ENCODE results near the gene SOBP. TPM values are rescaled to one million over a fixed set of nuclear protein-coding genes. Genes with fewer than 3 reads are reported as not detected.

The SOBP gene
- total RNA-seq, 1 experiment from 2014 or later: 10.1 TPM

DNA sequence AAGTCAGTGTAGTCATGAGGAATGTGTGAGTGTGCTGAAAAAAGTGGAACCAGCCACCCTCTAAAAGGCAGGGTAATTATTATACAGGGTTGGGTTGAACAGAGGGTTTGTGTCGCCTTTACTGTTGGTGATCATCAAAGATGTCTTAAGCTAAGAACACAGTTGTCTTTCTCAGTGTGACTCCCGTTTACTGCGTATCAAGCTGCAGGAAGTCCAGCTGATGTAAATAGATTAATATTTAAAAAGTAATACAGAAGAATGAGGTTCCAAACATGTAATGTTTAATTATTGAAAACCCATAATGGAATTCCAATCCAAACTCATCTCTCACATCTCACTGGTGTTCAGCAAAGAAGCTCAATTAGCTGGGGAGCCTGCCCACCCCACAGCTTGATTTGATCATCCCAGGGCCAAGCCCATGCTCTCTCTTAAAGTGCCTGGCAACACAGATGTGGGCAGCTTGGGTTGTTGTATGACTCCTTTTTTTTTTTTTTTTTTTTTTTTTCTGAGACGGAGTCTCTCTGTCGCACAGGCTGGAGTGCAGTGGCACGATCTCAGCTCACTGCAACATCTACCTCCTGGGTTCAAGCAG is 127.5 kb downstream of the SOBP start (continued):
- TF ChIP-seq, protein P1, sequence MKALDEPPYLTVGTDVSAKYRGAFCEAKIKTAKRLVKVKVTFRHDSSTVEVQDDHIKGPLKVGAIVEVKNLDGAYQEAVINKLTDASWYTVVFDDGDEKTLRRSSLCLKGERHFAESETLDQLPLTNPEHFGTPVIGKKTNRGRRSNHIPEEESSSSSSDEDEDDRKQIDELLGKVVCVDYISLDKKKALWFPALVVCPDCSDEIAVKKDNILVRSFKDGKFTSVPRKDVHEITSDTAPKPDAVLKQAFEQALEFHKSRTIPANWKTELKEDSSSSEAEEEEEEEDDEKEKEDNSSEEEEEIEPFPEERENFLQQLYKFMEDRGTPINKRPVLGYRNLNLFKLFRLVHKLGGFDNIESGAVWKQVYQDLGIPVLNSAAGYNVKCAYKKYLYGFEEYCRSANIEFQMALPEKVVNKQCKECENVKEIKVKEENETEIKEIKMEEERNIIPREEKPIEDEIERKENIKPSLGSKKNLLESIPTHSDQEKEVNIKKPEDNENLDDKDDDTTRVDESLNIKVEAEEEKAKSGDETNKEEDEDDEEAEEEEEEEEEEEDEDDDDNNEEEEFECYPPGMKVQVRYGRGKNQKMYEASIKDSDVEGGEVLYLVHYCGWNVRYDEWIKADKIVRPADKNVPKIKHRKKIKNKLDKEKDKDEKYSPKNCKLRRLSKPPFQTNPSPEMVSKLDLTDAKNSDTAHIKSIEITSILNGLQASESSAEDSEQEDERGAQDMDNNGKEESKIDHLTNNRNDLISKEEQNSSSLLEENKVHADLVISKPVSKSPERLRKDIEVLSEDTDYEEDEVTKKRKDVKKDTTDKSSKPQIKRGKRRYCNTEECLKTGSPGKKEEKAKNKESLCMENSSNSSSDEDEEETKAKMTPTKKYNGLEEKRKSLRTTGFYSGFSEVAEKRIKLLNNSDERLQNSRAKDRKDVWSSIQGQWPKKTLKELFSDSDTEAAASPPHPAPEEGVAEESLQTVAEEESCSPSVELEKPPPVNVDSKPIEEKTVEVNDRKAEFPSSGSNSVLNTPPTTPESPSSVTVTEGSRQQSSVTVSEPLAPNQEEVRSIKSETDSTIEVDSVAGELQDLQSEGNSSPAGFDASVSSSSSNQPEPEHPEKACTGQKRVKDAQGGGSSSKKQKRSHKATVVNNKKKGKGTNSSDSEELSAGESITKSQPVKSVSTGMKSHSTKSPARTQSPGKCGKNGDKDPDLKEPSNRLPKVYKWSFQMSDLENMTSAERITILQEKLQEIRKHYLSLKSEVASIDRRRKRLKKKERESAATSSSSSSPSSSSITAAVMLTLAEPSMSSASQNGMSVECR (CRISPR knock-in tag; IDR thresholded peaks at IDR 0.05; ENCODE audit: borderline replicate concordance): no peak
- TF ChIP-seq NR3C1 (CRISPR knock-in tag; conservative IDR thresholded peaks at IDR 0.05; ENCODE audit: low read depth) (no peak), SP1 (CRISPR knock-in tag; conservative IDR thresholded peaks at IDR 0.05) (no peak), SMAD4 (CRISPR knock-in tag; IDR thresholded peaks at IDR 0.05) (no peak), GABPB1 (CRISPR knock-in tag; IDR thresholded peaks at IDR 0.05) (no peak)
- TF ChIP-seq, protein P2, sequence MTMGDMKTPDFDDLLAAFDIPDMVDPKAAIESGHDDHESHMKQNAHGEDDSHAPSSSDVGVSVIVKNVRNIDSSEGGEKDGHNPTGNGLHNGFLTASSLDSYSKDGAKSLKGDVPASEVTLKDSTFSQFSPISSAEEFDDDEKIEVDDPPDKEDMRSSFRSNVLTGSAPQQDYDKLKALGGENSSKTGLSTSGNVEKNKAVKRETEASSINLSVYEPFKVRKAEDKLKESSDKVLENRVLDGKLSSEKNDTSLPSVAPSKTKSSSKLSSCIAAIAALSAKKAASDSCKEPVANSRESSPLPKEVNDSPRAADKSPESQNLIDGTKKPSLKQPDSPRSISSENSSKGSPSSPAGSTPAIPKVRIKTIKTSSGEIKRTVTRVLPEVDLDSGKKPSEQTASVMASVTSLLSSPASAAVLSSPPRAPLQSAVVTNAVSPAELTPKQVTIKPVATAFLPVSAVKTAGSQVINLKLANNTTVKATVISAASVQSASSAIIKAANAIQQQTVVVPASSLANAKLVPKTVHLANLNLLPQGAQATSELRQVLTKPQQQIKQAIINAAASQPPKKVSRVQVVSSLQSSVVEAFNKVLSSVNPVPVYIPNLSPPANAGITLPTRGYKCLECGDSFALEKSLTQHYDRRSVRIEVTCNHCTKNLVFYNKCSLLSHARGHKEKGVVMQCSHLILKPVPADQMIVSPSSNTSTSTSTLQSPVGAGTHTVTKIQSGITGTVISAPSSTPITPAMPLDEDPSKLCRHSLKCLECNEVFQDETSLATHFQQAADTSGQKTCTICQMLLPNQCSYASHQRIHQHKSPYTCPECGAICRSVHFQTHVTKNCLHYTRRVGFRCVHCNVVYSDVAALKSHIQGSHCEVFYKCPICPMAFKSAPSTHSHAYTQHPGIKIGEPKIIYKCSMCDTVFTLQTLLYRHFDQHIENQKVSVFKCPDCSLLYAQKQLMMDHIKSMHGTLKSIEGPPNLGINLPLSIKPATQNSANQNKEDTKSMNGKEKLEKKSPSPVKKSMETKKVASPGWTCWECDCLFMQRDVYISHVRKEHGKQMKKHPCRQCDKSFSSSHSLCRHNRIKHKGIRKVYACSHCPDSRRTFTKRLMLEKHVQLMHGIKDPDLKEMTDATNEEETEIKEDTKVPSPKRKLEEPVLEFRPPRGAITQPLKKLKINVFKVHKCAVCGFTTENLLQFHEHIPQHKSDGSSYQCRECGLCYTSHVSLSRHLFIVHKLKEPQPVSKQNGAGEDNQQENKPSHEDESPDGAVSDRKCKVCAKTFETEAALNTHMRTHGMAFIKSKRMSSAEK (CRISPR knock-in tag; IDR thresholded peaks at IDR 0.05; ENCODE audit: borderline replicate concordance): no peak

DNA sequence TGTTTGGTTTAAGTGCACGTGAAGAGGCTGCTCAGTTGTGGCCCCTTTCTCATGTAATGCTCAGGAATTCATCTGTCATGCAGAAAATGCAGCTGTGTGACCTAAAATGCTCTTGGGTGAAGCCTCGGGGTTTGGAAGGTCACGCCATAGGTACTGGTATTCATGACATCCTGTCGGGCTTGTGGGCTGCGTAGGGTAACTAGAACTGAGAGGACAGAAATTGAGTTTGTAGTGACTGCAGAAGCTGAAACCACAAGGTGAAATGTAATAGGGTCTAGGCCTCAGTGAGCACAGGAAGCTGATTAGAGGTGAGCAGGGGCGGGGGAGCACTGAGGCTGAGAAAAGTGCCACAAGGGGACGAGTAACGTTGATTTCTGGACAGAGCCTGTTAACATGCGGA is 128.8 kb downstream of the SOBP start:
- Mint-ChIP-seq H3K36me3 (no peaks in the 10 kb centered on the region), H3K9me3 (no peaks in the 10 kb centered on the region), H3K27ac (peak overlapping the region; percentile 85; the same call in 1 of the 2 replicates), H3K4me3 (no peak overlapping the region), H3K27me3 (ENCODE audit: low read depth) (no peaks in the 10 kb centered on the region), H3K4me1 (peaks cover 78% of the 10 kb centered on the region)
- CTCF ChIA-PET: interaction anchor here (1.1 kb wide), 1 partner anchor 12 kb away, joined by 3 read pairs; no protein-coding TSS in a partner anchor
- ATAC-seq (0 out of 2 replicates have a peak, but pooled peaks have one; percentile 6), DNase-seq (ENCODE audit: low spot score) (no peak)
- TF ChIP-seq ATF3 (CRISPR knock-in tag; conservative IDR thresholded peaks at IDR 0.05) (no peak), TCF7 (CRISPR knock-in tag; IDR thresholded peaks at IDR 0.05; ENCODE audit: low read depth) (no peak)
- POLR2A ChIA-PET: no interaction called here

GRCh38 chr6:107620732-107621131 is 130.8 kb downstream of the SOBP start:
- ATAC-seq (no peak), DNase-seq (ENCODE audit: low spot score) (no peak)
- no peaks in the 10 kb centered on the region for H3K36me3 Mint-ChIP-seq
- H3K27ac Mint-ChIP-seq: no peak overlapping the region
- no peak overlapping the region for H3K4me3 Mint-ChIP-seq
- POLR2A ChIA-PET: no interaction called here
- CTCF ChIA-PET: interaction anchor here (1.7 to 1.9 kb wide), 2 partner anchors 14 to 303 kb away, joined by 4 to 5 read pairs; no protein-coding TSS in a partner anchor
- peaks cover 74% of the 10 kb centered on the region for H3K4me1 Mint-ChIP-seq
- no peak for TF ChIP-seq ZNF423 (CRISPR knock-in tag; IDR thresholded peaks at IDR 0.05)
- no peaks in the 10 kb centered on the region for H3K9me3 Mint-ChIP-seq
- H3K27me3 Mint-ChIP-seq (ENCODE audit: low read depth): no peaks in the 10 kb centered on the region

DNA sequence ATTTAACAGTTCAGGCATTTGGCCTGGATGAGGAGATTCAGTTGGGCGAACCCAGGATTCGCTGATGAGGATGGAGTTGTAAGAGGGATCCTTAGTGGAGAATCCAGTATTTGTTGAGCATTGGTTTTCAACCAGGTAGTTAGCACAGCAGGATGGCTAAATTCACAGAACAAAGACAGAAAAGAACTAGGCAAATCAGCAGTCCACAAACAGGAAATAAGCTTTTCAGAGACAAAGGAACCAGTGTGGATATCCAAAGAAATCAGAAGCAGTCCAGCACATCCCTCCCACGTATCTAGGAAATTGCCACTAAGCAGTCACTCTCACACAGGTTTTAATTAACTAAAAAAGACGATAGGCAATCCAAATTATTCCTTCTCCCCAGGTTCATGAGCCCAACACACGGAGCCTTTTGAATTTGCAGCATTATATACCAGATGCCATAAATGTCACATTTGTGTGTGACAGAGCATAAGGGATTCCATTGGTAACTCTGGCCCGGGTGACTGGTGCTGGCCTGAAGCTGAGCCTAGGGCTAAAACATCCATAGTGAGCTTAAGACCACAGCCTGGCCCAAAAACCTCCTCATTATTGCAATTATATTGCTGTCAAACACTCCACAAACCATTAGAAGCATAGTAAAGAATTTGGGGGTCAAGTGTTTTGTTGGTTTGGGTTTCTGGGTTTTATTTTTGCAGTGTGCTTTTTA is 131.5 kb downstream of the SOBP start:
- ATAC-seq (peak; percentile 41), DNase-seq (ENCODE audit: low spot score) (no peak)
- Mint-ChIP-seq H3K27me3 (ENCODE audit: low read depth) (no peaks in the 10 kb centered on the region), H3K4me3 (no peak overlapping the region), H3K4me1 (peaks cover 70% of the 10 kb centered on the region), H3K36me3 (no peaks in the 10 kb centered on the region), H3K27ac (peak overlapping the region; percentile 51), H3K9me3 (no peaks in the 10 kb centered on the region)
- ChIA-PET POLR2A (no interaction called here), CTCF (interaction anchor here (1.7 to 1.9 kb wide), 2 partner anchors 15 to 303 kb away, joined by 4 to 5 read pairs; no protein-coding TSS in a partner anchor)
- TF ChIP-seq ZNF121 (CRISPR knock-in tag; IDR thresholded peaks at IDR 0.05) (no peak), JAZF1 (CRISPR knock-in tag; IDR thresholded peaks at IDR 0.05) (no peak)

Data from WTC11 (cell line).